OCI-LY1 (cell line): Measurements from ENCODE around the gene HDAC9.

Experiments used
- H2AFZ ChIP-seq: fragments of 200-600 bp; sonication (generic), shearing (Covaris generic); 2 replicates; pipeline ENCODE4 v1.6.0; 2014; ENCODE audit warnings: antibody characterized with exemption, mild to moderate bottlenecking, low read length
- H3F3A ChIP-seq: fragments of 200-600 bp; sonication (generic), shearing (Covaris generic); 2 replicates; pipeline ENCODE4 v1.6.0; 2014; ENCODE audit warnings: mild to moderate bottlenecking, antibody characterized with exemption, low read length, moderate library complexity; ENCODE audit not compliant: insufficient read depth
- H3K27ac ChIP-seq: fragments of 200-600 bp; sonication (generic); 2 replicates; pipeline ENCODE4 v1.5.1; 2014; ENCODE audit warnings: low read length, mixed run types, mild to moderate bottlenecking, low read depth; ENCODE audit not compliant: poor library complexity, severe bottlenecking
- H3K27me3 ChIP-seq: fragments of 200-600 bp; sonication (generic); 2 replicates; pipeline ENCODE4 v1.6.0; 2014; ENCODE audit warnings: antibody characterized with exemption, mild to moderate bottlenecking, low read length, moderate library complexity; ENCODE audit not compliant: insufficient read depth
- H3K36me3 ChIP-seq: fragments of 200-600 bp; sonication (generic); 2 replicates; pipeline ENCODE4 v1.6.1; 2014; ENCODE audit warnings: mild to moderate bottlenecking, antibody characterized with exemption, low read length, moderate library complexity, mixed read lengths; ENCODE audit not compliant: insufficient read depth
- H3K4me1 ChIP-seq: fragments of 200-600 bp; sonication (generic); 2 replicates; pipeline ENCODE4 v1.5.1; 2014; ENCODE audit warnings: mild to moderate bottlenecking, low read length, moderate library complexity; ENCODE audit not compliant: insufficient read depth, severe bottlenecking
- H3K4me2 ChIP-seq: fragments of 200-600 bp; sonication (generic), shearing (Covaris generic); 2 replicates; pipeline ENCODE4 v1.6.1; 2014; ENCODE audit warnings: low read length
- H3K4me3 ChIP-seq: fragments of 200-600 bp; sonication (generic); 2 replicates; pipeline ENCODE4 v1.5.1; 2014; ENCODE audit warnings: low read length, low read depth, mild to moderate bottlenecking, mixed read lengths; ENCODE audit not compliant: poor library complexity, severe bottlenecking
- H3K79me2 ChIP-seq: fragments of 200-600 bp; shearing (Covaris generic); 2 replicates; pipeline ENCODE4 v1.6.1; 2016; ENCODE audit warnings: mixed run types, low read length, mixed read lengths; ENCODE audit not compliant: insufficient read depth
- H3K9ac ChIP-seq: fragments of 200-600 bp; sonication (generic), shearing (Covaris generic); 2 replicates; pipeline ENCODE4 v1.6.1; 2014; ENCODE audit warnings: mild to moderate bottlenecking, low read length, mixed read lengths
- H3K9me2 ChIP-seq: fragments of 200-600 bp; sonication (generic), shearing (Covaris generic); 2 replicates; pipeline ENCODE4 v1.6.1; 2014; ENCODE audit warnings: low read depth, mild to moderate bottlenecking, low read length, mixed read lengths
- H3K9me3 ChIP-seq: fragments of 200-600 bp; shearing (Covaris generic); 2 replicates; pipeline ENCODE4 v1.6.1; 2014; ENCODE audit warnings: low read length, mixed read lengths
- H4K20me1 ChIP-seq: fragments of 200-600 bp; sonication (generic), shearing (Covaris generic); 2 replicates; pipeline ENCODE4 v1.6.0; 2016; ENCODE audit warnings: mild to moderate bottlenecking, low read length; ENCODE audit not compliant: insufficient read depth
- EZH2 ChIP-seq: fragments of 200-600 bp; sonication (generic), shearing (Covaris generic); IDR thresholded peaks from 2 replicates; pipeline ENCODE4 v1.8.0; 2017; ENCODE audit warnings: borderline replicate concordance, mixed run types, mild to moderate bottlenecking, antibody characterized with exemption, low read length, moderate library complexity, mixed read lengths
- TF ChIP-seq, protein P1 (sequence below): fragments of 200-600 bp; sonication (generic), shearing (Covaris generic); IDR thresholded peaks from 2 replicates; pipeline ENCODE4 v1.5.1; 2017; ENCODE audit warnings: mild to moderate bottlenecking, antibody characterized with exemption, low read length, moderate library complexity, mixed read lengths

The HDAC9 gene

DNA sequence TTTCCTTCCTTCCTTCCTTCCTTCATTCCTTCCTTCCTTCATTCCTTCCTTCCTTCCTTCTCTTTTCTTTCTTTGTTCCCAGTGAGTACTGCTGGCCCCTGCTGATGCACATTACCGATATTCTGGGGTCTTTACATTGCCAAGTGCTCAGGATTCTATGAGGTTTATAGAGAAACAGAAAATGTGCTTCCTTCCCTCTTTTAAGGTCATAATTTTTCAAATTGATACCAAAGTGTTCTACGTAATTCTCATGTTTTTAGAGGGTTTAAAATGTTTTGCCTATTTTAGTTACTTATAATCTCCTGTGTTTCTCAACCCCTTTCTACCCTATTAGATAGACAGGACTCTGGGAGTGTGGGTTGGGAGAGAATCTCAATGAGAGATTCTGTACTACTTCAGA, 291.2 kb downstream of the HDAC9 start:
- Histone ChIP-seq H3K79me2 (no peaks in the 10 kb centered on the region), H2AFZ (no peak overlapping the region), H3F3A (no peaks in the 10 kb centered on the region), H3K36me3 (no peaks in the 10 kb centered on the region), H3K27me3 (no peaks in the 10 kb centered on the region), H4K20me1 (no peaks in the 10 kb centered on the region), H3K4me3 (no peak overlapping the region), H3K4me1 (no peaks in the 10 kb centered on the region), H3K9ac (no peak overlapping the region), H3K9me2 (no peaks in the 10 kb centered on the region), H3K9me3 (no peaks in the 10 kb centered on the region), H3K27ac (no peak overlapping the region), H3K4me2 (no peak overlapping the region)
- TF ChIP-seq EZH2, result no peak
- TF ChIP-seq, protein P1, sequence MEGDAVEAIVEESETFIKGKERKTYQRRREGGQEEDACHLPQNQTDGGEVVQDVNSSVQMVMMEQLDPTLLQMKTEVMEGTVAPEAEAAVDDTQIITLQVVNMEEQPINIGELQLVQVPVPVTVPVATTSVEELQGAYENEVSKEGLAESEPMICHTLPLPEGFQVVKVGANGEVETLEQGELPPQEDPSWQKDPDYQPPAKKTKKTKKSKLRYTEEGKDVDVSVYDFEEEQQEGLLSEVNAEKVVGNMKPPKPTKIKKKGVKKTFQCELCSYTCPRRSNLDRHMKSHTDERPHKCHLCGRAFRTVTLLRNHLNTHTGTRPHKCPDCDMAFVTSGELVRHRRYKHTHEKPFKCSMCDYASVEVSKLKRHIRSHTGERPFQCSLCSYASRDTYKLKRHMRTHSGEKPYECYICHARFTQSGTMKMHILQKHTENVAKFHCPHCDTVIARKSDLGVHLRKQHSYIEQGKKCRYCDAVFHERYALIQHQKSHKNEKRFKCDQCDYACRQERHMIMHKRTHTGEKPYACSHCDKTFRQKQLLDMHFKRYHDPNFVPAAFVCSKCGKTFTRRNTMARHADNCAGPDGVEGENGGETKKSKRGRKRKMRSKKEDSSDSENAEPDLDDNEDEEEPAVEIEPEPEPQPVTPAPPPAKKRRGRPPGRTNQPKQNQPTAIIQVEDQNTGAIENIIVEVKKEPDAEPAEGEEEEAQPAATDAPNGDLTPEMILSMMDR, result no peak

DNA sequence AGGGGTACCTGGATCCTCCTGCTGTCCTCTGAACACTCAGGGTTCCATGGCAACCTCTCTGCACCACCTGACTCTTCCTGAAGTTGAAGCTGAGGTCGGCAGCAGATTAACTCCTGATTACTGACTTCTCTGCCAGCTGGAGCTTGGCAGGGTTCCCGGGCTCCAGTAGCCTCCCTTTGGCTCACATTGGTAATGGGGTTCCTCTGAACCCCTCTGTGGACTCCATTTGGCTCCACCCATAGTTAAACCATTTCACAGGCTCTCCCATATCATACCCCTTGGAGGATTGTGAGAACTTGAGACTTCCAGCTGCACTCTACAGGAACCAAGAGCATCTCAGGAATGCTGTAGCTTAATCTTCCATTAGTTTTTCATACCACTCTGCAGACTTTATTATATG, 292.5 kb downstream of the HDAC9 start:
- no peaks in the 10 kb centered on the region for H3K9me2 ChIP-seq
- no peak overlapping the region for H2AFZ ChIP-seq
- H3K36me3 ChIP-seq, result no peaks in the 10 kb centered on the region
- no peaks in the 10 kb centered on the region for H3K79me2 ChIP-seq
- H3K27ac ChIP-seq, result no peak overlapping the region
- no peaks in the 10 kb centered on the region for H3K9me3 ChIP-seq
- H3K27me3 ChIP-seq, result no peaks in the 10 kb centered on the region
- H3K4me2 ChIP-seq, result no peak overlapping the region
- H3K9ac ChIP-seq, result no peak overlapping the region
- no peak overlapping the region for H3K4me3 ChIP-seq
- TF ChIP-seq, protein P1, result no peak
- TF ChIP-seq EZH2, result no peak
- no peaks in the 10 kb centered on the region for H3F3A ChIP-seq
- no peaks in the 10 kb centered on the region for H4K20me1 ChIP-seq
- H3K4me1 ChIP-seq, result no peaks in the 10 kb centered on the region

DNA sequence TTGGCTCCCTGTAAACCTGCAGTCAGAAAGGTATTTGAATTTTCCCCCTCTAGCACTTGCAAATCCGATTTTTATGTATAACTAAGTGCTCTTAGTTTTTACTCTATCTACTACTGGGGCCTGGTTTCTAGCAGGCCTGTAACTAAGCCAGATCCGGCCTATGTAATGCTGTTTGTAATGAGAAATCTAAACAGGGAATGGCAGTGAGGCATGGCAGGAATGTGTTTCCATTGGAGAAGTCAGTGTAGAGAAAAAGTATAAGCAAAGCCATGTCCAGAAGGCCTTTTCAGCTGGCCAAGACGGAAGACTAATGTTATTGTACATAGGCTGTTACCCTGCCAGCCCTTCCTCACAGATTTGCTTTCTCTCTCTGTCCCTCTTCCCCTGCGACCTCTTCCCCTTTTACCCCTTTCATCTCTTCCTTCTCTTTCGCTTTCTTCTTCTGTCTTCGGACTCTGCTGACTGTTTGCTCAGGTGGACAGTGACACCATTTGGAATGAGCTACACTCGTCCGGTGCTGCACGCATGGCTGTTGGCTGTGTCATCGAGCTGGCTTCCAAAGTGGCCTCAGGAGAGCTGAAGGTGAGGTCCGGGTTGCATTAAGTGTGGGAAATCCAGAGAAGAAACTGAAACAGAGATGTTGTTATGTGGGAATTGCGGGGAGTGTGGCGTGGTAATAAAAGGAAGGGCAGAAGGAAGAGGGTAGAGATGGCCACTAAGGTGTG, 297.5 kb downstream of the HDAC9 start:
- H3K27me3 ChIP-seq, result no peaks in the 10 kb centered on the region
- no peak overlapping the region for H3K4me2 ChIP-seq
- no peaks in the 10 kb centered on the region for H4K20me1 ChIP-seq
- no peak overlapping the region for H3K4me3 ChIP-seq
- no peak overlapping the region for H3K9ac ChIP-seq
- H3K36me3 ChIP-seq, result no peaks in the 10 kb centered on the region
- H3K79me2 ChIP-seq, result no peaks in the 10 kb centered on the region
- H3F3A ChIP-seq, result no peaks in the 10 kb centered on the region
- H3K4me1 ChIP-seq, result no peaks in the 10 kb centered on the region
- TF ChIP-seq EZH2, result no peak
- TF ChIP-seq, protein P1, result no peak
- no peak overlapping the region for H3K27ac ChIP-seq
- H3K9me2 ChIP-seq, result no peaks in the 10 kb centered on the region
- no peaks in the 10 kb centered on the region for H3K9me3 ChIP-seq
- H2AFZ ChIP-seq, result no peak overlapping the region
